ENCODE data around the gene FAM50A. TPM values are rescaled to one million over a fixed set of nuclear protein-coding genes. Genes with fewer than 3 reads are reported as not detected.

FAM50A gene
- total RNA-seq, 1 donor from 2014 or later = 77.5 TPM

- Histone ChIP-seq H3K36me3 (peaks cover 67% of the 10 kb centered on the region), H3K4me3 (no peak overlapping the region), H3K27ac (no peak overlapping the region), H3K9me3 (no peaks in the 10 kb centered on the region), H3K27me3 (ENCODE audit: low read depth) (no peaks in the 10 kb centered on the region), H3K4me1 (no peaks in the 10 kb centered on the region)
- intact Hi-C loops (cut with DNase I) = no loop called here
- DNase-seq = no peak
- no peak for ATAC-seq
- TF ChIP-seq, protein P1, sequence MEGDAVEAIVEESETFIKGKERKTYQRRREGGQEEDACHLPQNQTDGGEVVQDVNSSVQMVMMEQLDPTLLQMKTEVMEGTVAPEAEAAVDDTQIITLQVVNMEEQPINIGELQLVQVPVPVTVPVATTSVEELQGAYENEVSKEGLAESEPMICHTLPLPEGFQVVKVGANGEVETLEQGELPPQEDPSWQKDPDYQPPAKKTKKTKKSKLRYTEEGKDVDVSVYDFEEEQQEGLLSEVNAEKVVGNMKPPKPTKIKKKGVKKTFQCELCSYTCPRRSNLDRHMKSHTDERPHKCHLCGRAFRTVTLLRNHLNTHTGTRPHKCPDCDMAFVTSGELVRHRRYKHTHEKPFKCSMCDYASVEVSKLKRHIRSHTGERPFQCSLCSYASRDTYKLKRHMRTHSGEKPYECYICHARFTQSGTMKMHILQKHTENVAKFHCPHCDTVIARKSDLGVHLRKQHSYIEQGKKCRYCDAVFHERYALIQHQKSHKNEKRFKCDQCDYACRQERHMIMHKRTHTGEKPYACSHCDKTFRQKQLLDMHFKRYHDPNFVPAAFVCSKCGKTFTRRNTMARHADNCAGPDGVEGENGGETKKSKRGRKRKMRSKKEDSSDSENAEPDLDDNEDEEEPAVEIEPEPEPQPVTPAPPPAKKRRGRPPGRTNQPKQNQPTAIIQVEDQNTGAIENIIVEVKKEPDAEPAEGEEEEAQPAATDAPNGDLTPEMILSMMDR (IDR thresholded peaks at IDR 0.05) = no peak
Observed at GRCh38 chrX:154469114-154469513, 25.2 kb downstream of the FAM50A start.

GRCh38 chrX:154469880-154470279 lies 25.9 kb downstream of the FAM50A start:
- intact Hi-C loops (cut with DNase I) = no loop called here
- Histone ChIP-seq H3K4me3 (no peak overlapping the region), H3K4me1 (no peaks in the 10 kb centered on the region), H3K9me3 (no peaks in the 10 kb centered on the region), H3K27me3 (ENCODE audit: low read depth) (no peaks in the 10 kb centered on the region), H3K36me3 (peaks cover 60% of the 10 kb centered on the region), H3K27ac (no peak overlapping the region)
- DNase-seq = no peak
- TF ChIP-seq, protein P1 (IDR thresholded peaks at IDR 0.05) = no peak
- no peak for ATAC-seq

DNA sequence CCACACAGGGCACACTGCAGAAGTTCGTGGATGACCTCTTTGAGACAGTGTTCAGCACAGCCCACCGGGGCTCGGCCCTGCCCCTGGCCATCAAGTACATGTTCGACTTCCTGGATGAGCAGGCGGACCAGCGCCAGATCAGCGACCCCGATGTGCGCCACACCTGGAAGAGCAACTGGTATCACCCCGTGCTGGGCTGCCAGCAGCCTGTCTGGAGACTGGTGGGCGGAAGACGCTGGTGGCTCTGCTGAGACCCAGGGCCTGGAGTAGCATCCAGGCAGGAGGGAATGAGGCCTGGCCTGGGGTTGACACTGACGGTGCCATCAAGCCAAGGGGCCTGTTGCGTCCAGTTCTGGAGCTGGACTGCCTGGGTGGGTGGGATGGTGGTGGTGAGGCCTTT lies 26.5 kb downstream of the FAM50A start:
- intact Hi-C loops (cut with DNase I) = no loop called here
- no peak for DNase-seq
- no peaks in the 10 kb centered on the region for H3K9me3 ChIP-seq
- no peak overlapping the region for H3K27ac ChIP-seq
- ATAC-seq = no peak
- peaks cover 58% of the 10 kb centered on the region for H3K36me3 ChIP-seq
- no peak overlapping the region for H3K4me3 ChIP-seq
- no peaks in the 10 kb centered on the region for H3K27me3 ChIP-seq (ENCODE audit: low read depth)
- no peaks in the 10 kb centered on the region for H3K4me1 ChIP-seq
- TF ChIP-seq, protein P1 (IDR thresholded peaks at IDR 0.05) = no peak

GRCh38 chrX:154470914-154471568 lies 27.1 kb downstream of the FAM50A start:
- no peak for ATAC-seq
- H3K36me3 ChIP-seq = peaks cover 52% of the 10 kb centered on the region

DNA sequence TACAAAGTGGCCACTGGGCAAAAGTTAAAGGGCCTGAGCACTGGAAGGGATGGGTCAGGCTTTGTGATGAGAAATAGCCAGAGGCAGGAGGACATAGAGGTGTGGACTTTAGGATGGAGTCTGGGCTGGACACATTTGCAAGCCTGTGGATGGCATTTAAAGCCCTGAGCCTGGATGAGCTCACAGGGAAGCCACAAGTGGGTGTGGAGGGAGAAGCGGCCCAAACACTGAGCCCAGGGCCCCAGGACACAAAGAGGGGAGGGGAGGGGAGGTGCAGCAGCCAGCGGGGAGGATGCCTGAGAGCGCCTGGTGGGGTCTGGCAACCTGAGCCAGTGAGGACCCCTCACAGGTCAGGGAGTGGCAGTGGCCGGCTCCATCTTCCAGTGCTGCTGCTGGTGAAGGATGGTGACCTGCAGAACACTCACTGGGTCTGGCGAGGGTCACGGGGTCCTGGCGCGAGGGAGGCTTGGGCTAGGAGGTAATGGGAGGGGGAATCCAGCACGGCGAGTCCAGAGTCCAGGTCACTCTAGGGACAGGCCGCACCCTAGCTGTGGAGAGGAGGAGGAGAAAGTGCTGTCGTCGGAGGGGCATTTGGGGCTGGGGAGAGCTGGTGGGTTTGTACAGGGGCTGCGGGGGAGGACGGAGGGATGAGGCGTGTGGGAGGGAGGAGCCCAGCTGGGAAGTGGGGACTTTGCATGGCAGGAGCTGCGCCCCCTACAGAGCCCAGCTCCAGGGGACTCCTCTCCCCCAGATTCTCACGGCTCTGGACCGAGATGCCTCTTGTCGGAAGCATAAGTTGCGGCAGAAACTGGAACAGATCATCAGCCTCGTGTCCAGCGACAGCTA lies 28.1 kb downstream of the FAM50A start:
- no peaks in the 10 kb centered on the region for H3K4me1 ChIP-seq
- DNase-seq (no peak), ATAC-seq (no peak)
- intact Hi-C loops (cut with DNase I) = no loop called here
- no peaks in the 10 kb centered on the region for H3K27me3 ChIP-seq (ENCODE audit: low read depth)
- H3K36me3 ChIP-seq = peaks cover 47% of the 10 kb centered on the region
- H3K27ac ChIP-seq = no peak overlapping the region
- no peaks in the 10 kb centered on the region for H3K9me3 ChIP-seq
- TF ChIP-seq, protein P1 (IDR thresholded peaks at IDR 0.05) = no peak
- H3K4me3 ChIP-seq = no peak overlapping the region

More at GRCh38 chrX:154470914-154471568, 27.1 kb downstream of the FAM50A start:
- Histone ChIP-seq H3K4me3 (no peak overlapping the region), H3K27me3 (ENCODE audit: low read depth) (no peaks in the 10 kb centered on the region), H3K9me3 (no peaks in the 10 kb centered on the region), H3K4me1 (no peaks in the 10 kb centered on the region), H3K27ac (no peak overlapping the region)
- TF ChIP-seq, protein P1 (IDR thresholded peaks at IDR 0.05) = no peak
- no peak for DNase-seq
- intact Hi-C loops (cut with DNase I) = no loop called here

Measured in lower lobe of right lung (tissue), 2 donors.